Transverse colon (tissue), 4 donors: Measurements from ENCODE around the gene MTG2. TPM values are rescaled to one million over a fixed set of nuclear protein-coding genes. Genes with fewer than 3 reads are reported as not detected.

Experiments
- DNase-seq: peaks from one replicate; pipeline ENCODE4 v3.0.0-alpha.2; 2019
- H3K27ac ChIP-seq, 4 donors: fragments of 200-600 bp; sonication (generic); 2 replicates each; pipeline ENCODE4 v1.5.1; 2016 to 2018; ENCODE audit warnings: inconsistent platforms in 4 of 4
- H3K27me3 ChIP-seq: fragments of 200-600 bp; sonication (generic); 2 replicates; pipeline ENCODE4 v1.5.1; 2017; ENCODE audit warnings: inconsistent platforms
- H3K36me3 ChIP-seq, 4 donors: fragments of 200-600 bp; sonication (generic); 2 replicates each; pipeline ENCODE4 v1.5.1; 2017 to 2019; ENCODE audit warnings: inconsistent platforms in 4 of 4
- H3K4me1 ChIP-seq, 4 donors: fragments of 200-600 bp; sonication (generic); 2 replicates each; pipeline ENCODE4 v1.5.1; 2017 to 2020; ENCODE audit warnings: inconsistent platforms in 4 of 4
- H3K4me3 ChIP-seq, 4 donors: fragments of 200-600 bp; sonication (generic); 1 replicate in 1 of 4; 2 replicates in 3 of 4; pipeline versions ENCODE4 v1.5.1 to v1.6.1; 2017 to 2019; ENCODE audit warnings: inconsistent platforms in 4 of 4
- H3K9me3 ChIP-seq, 2 donors: fragments of 200-600 bp; sonication (generic); 2 replicates each; pipeline ENCODE4 v1.5.1; 2017 to 2019; ENCODE audit warnings: inconsistent platforms in 2 of 2
- EP300 ChIP-seq: sonication (generic); formaldehyde crosslinking; IDR thresholded peaks from one replicate; pipeline ENCODE4 v1.6.1; 2017; ENCODE audit warnings: antibody characterized with exemption, low read depth
- POLR2A ChIP-seq: fragments of 450-650 bp; IDR thresholded peaks from one replicate; pipeline ENCODE4 v1.6.1; 2016; ENCODE audit warnings: antibody characterized with exemption, mild to moderate bottlenecking, moderate library complexity
- POLR2AphosphoS5 ChIP-seq, 3 donors: sonication (generic); formaldehyde crosslinking; IDR thresholded peaks; one replicate each; pipeline ENCODE4 v1.6.1; 2016; ENCODE audit warnings: antibody characterized with exemption in 3 of 3
- WGBS, 2 donors: methylation state at CpG; one replicate each; pipeline ENCODE4 v1.1.5; 2018; ENCODE audit warnings: low coverage in 1 of 2; 5-methylcytosine and 5-hydroxymethylcytosine counted together
- in situ Hi-C, 4 donors: fragments of 200-750 bp; cut with MboI; loops; one replicate each; pipeline versions ENCODE4 v1.15.0 to v1.15.1; 2017; ENCODE audit warnings: low sequenced_read_pairs in 3 of 4, low pct_ligation_motif_present in 1 of 4, low pct_unique_long_range_greater_than_20kb in 1 of 4
- intact Hi-C: fragments of 100-400 bp; cut with DNase I; formaldehyde crosslinking; loops from one replicate; pipeline ENCODE4 v1.15.1; 2023; ENCODE audit warnings: low total_unique reads
- total RNA-seq, 4 donors: library from RNA; depleted of rRNA; stranded (reverse); fragments of >200 nt; gene quantifications; one replicate each; pipeline ENCODE4 v1.1.0, GENCODE V29; 2016
- TF ChIP-seq, protein P1 (sequence below), 5 experiments: fragments of 200-600 bp in 3 of 5; fragments of 450-650 bp in 2 of 5; sonication (generic) in 3 of 5; IDR thresholded peaks; 1 replicate in 2 of 5; 2 replicates in 3 of 5; pipeline ENCODE4 v1.5.1; 2016 to 2017; ENCODE audit warnings: antibody characterized with exemption in 5 of 5, inconsistent platforms in 3 of 5, mild to moderate bottlenecking in 2 of 5, moderate library complexity in 1 of 5

Gene MTG2
- total RNA-seq, 4 donors from 2014 or later: 9.8 to 58.0 (median 23.1) TPM

DNA sequence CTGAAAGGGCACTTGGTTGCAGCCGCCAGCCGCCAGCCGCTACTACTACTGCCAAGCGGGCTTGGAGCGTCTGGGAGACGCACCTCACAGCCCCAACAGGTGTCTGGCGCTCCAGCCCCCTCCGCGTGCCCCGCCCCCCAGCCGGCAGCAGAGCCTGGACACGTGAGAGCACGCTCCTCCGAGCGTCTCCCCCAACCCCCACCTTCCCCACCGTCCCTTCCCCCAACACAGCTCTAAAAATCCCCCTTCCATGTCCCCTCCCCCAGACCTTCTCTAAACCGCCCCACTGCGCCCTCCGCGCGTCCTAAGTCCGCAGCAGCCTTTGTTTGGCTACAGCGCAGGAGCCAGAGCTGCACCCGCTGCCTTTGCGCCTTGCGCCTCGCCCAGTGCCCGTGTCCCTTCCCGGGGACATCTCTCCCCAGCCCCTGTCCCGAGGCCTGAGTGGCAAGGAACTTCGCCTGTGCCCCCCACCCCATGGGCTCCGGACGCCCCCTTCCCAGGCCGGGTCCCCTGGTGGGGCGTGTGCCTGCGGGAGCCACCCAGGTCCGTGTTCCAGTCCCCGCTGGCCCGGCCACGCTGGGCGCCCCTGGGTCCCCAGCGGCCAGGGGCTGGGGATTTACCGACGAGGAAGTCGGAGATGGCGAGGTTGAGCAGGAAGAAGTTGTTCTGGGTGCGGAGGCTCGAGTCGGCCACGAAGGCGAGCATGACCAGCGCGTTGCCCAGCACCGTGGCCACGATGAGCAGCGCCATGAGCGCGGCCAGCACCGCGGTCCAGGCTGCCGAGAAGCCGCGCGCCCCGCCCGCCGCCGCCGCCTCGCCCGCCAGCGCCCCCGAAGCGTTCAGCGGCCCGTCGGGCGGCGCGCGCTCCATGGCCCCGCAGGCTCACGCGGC lies 36.5 kb downstream of the MTG2 start:
- 3% methylated on average over 39 of the region's 84 CpGs; no CpG with 5 or more reads in 1 of the 2 donors for whole genome bisulfite sequencing, 2 donors
- in situ Hi-C loops: no loop called here
- DNase-seq: no peak

DNA sequence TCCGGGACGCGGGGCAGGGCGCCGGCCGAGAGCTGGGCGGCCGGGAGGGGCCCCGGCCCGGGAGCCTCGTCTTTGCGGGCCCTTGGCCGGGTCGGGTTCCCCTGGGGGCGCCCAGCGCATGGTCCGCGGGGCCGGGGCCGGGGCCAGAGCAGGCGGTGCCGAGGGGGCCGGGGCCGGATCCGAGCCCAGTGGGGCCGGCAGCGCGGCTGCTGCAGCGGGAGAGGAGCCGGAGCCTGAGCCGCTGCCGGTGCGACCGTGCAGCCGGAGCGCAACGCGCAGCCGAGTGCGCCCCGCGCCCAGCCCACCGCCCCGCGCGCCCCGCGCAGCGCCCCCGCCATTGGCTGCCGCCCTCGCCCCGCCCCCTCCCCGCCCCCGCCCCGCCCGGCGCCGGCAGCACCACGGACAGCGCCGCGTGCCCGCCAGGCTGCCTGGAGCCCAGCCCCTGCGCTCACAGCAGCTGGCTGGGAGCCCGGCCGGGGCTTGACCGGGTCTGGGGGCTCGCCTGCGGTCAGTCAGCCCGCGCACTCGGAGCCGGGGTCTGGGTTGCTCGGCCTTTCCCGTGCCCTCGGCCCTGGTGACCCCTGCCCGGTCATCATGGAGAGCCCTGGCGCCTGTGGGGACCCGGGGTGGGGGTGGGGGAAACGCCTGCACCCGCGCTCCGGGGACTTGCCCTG lies 37.3 kb downstream of the MTG2 start, which contains the start of gene HRH3:
Gene HRH3 (minus strand): TSS at position 287 of the 674 bp plus-strand sequence. CDS start 308 bp downstream, outside the sequence.
- WGBS, 2 donors: 0% methylated on average over 24 of the region's 84 CpGs; no CpG with 5 or more reads in 1 of the 2 donors
- intact Hi-C loops: no loop called here
- Histone ChIP-seq H3K9me3 (no peaks in the 10 kb centered on the region), H3K27me3 (peaks cover 93% of the 10 kb centered on the region), H3K36me3 (no peaks in the 10 kb centered on the region), H3K27ac (no peak within 1 kb of the TSS), H3K4me1 (peaks cover 3 to 15% (median 13%) of the 10 kb centered on the region in 4 donors), H3K4me3 (peak within 1 kb of the TSS in 3 of 4 donors; percentile 21 to 45 (median 42))
- peak; percentile 25 for DNase-seq
- no peak for TF ChIP-seq POLR2AphosphoS5 (IDR thresholded peaks at IDR 0.05)
- no peak for TF ChIP-seq EP300
- no peak for TF ChIP-seq POLR2A
- TF ChIP-seq, protein P1, sequence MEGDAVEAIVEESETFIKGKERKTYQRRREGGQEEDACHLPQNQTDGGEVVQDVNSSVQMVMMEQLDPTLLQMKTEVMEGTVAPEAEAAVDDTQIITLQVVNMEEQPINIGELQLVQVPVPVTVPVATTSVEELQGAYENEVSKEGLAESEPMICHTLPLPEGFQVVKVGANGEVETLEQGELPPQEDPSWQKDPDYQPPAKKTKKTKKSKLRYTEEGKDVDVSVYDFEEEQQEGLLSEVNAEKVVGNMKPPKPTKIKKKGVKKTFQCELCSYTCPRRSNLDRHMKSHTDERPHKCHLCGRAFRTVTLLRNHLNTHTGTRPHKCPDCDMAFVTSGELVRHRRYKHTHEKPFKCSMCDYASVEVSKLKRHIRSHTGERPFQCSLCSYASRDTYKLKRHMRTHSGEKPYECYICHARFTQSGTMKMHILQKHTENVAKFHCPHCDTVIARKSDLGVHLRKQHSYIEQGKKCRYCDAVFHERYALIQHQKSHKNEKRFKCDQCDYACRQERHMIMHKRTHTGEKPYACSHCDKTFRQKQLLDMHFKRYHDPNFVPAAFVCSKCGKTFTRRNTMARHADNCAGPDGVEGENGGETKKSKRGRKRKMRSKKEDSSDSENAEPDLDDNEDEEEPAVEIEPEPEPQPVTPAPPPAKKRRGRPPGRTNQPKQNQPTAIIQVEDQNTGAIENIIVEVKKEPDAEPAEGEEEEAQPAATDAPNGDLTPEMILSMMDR (IDR thresholded peaks at IDR 0.05): no peak
- in situ Hi-C loops: no loop called here

More for the DNA sequence above, 36.5 kb downstream of the MTG2 start:
- H3K9me3 ChIP-seq: no peaks in the 10 kb centered on the region
- no peak overlapping the region for H3K27ac ChIP-seq
- H3K36me3 ChIP-seq: no peaks in the 10 kb centered on the region
- H3K4me3 ChIP-seq: peak overlapping the region in 3 of 4 donors; percentile 21 to 45 (median 42)
- peaks cover 3 to 15% (median 13%) of the 10 kb centered on the region in 4 donors for H3K4me1 ChIP-seq
- peaks cover 95% of the 10 kb centered on the region for H3K27me3 ChIP-seq
- intact Hi-C loops: no loop called here
- TF ChIP-seq EP300 (no peak), POLR2A (no peak), POLR2AphosphoS5 (IDR thresholded peaks at IDR 0.05) (no peak)
- TF ChIP-seq, protein P1 (IDR thresholded peaks at IDR 0.05): no peak

DNA sequence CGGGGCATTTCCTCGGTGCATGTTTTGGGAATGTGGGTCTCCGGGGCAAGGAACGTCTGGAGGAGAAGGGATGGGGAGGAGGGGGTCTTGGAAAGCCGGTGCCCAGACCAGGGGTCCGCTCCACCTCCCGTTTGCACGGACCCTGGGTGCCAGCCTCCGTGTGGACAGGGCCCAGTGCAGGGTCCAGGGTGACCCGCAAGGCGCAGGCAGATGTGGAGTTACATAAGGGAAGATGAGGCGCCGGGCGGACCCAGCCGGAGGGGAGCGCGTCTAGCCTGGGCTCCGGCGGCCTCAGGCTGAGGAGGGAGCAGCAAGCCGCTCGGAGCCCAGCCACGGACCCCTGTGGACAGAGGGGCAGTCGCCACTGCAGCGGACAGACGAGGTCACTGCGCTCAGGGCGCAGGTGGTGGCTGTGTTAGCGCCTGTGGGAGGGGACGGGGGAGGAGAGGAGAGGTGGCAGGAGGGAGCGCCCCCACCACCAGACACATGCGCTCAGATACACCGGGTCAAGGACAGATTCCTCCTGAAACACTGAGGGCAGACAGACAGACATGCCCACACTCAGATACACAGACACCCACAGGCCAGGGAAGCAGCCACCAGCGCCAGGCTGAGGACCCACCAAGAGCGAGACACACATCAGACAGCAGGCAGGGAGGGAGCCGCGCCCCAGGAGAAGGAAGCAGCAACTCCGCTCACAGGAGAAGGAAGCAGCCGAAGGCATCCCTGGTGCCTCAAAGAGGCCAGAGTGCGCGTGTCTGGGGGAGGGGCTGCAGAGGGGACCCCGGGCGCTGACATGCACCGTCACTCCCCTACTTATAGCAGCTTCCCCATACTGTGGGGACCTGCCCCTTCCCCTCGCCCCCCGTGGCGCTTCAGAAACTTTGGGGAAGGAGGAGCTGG lies 38.1 kb downstream of the MTG2 start:
- Histone ChIP-seq H3K4me3 (peak overlapping the region in 1 of 4 donors; percentile 27), H3K27me3 (peaks cover 93% of the 10 kb centered on the region)
- intact Hi-C loops: no loop called here

More for the DNA sequence above, 38.1 kb downstream of the MTG2 start:
- H3K27ac ChIP-seq: no peak overlapping the region
- DNase-seq: no peak
- 12% methylated on average over 46 of the region's 46 CpGs; no CpG with 5 or more reads in 1 of the 2 donors for WGBS, 2 donors
- no peaks in the 10 kb centered on the region for H3K36me3 ChIP-seq
- in situ Hi-C loops: no loop called here
- no peaks in the 10 kb centered on the region for H3K9me3 ChIP-seq
- no peak for TF ChIP-seq POLR2AphosphoS5 (IDR thresholded peaks at IDR 0.05)
- TF ChIP-seq, protein P1 (IDR thresholded peaks at IDR 0.05): no peak
- no peak for TF ChIP-seq POLR2A
- no peak for TF ChIP-seq EP300
- peaks cover 3 to 15% (median 13%) of the 10 kb centered on the region in 4 donors for H3K4me1 ChIP-seq
